Caco-2 (cell line): ENCODE results near the gene TRIM2. TPM values are rescaled to one million over a fixed set of nuclear protein-coding genes. Genes with fewer than 3 reads are reported as not detected.

ENCODE experiments used
- BruUV-seq: library from RNA; stranded (reverse); fragments of 400-500 nt; replicated peaks from 2 replicates; lab custom pipeline; 2021; lab: Mats Ljungman, UMichigan
- CTCF ChIA-PET: fragments of 300-600 bp; sonication (Branson Sonifier 250); formaldehyde crosslinking; loops from one replicate; lab custom pipeline; 2022; ENCODE audit warnings: antibody characterized with exemption; lab: Charles Lee
- POLR2A ChIA-PET: fragments of 300-600 bp; sonication (Branson Sonifier 250); formaldehyde crosslinking; loops from one replicate; lab custom pipeline; 2022; ENCODE audit warnings: antibody characterized with exemption; lab: Charles Lee
- DNase-seq, 2 experiments: peaks; one replicate each; pipeline versions ENCODE4 v3.0.0 to v3.0.0-alpha.2; 2020 to 2022
- H3K27me3 ChIP-seq: replicated peaks from 2 replicates; pipeline ENCODE4 v1.6.0; 2011; ENCODE audit warnings: low read length; ENCODE audit not compliant: control insufficient read depth, insufficient read depth
- H3K36me3 ChIP-seq: 2 replicates; pipeline ENCODE4 v1.5.1; 2011; ENCODE audit warnings: low read length; ENCODE audit not compliant: control insufficient read depth, insufficient read depth
- H3K4me1 ChIP-seq: fragments of 250-450 bp; sonication (Bioruptor Pico); 2 replicates; pipeline ENCODE4 v1.5.1; 2020; ENCODE audit warnings: mild to moderate bottlenecking
- H3K4me3 ChIP-seq: 2 replicates; pipeline ENCODE4 v1.5.1; 2011; ENCODE audit warnings: low read depth, mild to moderate bottlenecking, control low read depth, low read length
- H3K9me3 ChIP-seq: fragments of 250-450 bp; sonication (Bioruptor Pico); 2 replicates; pipeline ENCODE4 v1.5.1; 2020; ENCODE audit warnings: mild to moderate bottlenecking, moderate library complexity
- H3K27ac Mint-ChIP-seq: one replicate; pipeline ENCODE4 v1.8.0; 2022; ENCODE audit warnings: mixed read lengths; ENCODE audit not compliant: unreplicated experiment
- H3K27me3 Mint-ChIP-seq: one replicate; pipeline ENCODE4 v1.8.0; 2022; ENCODE audit warnings: mixed read lengths; ENCODE audit not compliant: insufficient read depth, unreplicated experiment
- H3K36me3 Mint-ChIP-seq: one replicate; pipeline ENCODE4 v1.8.0; 2022; ENCODE audit warnings: mild to moderate bottlenecking, mixed read lengths; ENCODE audit not compliant: insufficient read depth, unreplicated experiment
- H3K4me1 Mint-ChIP-seq: one replicate; pipeline ENCODE4 v1.8.0; 2022; ENCODE audit warnings: low read depth, mixed read lengths; ENCODE audit not compliant: unreplicated experiment
- H3K4me3 Mint-ChIP-seq: one replicate; pipeline ENCODE4 v1.8.0; 2022; ENCODE audit warnings: mild to moderate bottlenecking, moderate library complexity, mixed read lengths; ENCODE audit not compliant: unreplicated experiment
- H3K9me3 Mint-ChIP-seq: one replicate; pipeline ENCODE4 v1.8.0; 2022; ENCODE audit warnings: mixed read lengths; ENCODE audit not compliant: unreplicated experiment
- intact Hi-C: fragments of 100-400 bp; cut with micrococcal nuclease; formaldehyde crosslinking; loops from one replicate; pipeline ENCODE4 v1.10.0; 2022; ENCODE audit not compliant: unreplicated experiment
- total RNA-seq: library from RNA; stranded (reverse); gene quantifications from 2 replicates; pipeline ENCODE4 v1.2.3, GENCODE V29; 2022
- TF ChIP-seq, protein P1 (sequence below), 2 experiments: fragments of 200-600 bp in 1 of 2; IDR thresholded peaks; 1 replicate in 1 of 2; 2 replicates in 1 of 2; pipeline versions ENCODE4 v1.5.1 to v1.8.0; 2011 to 2022; ENCODE audit warnings: antibody characterized with exemption in 1 of 2, control low read depth in 1 of 2, inconsistent platforms in 1 of 2, low read depth in 1 of 2, low read length in 1 of 2, mild to moderate bottlenecking in 1 of 2, moderate library complexity in 1 of 2; ENCODE audit not compliant: insufficient read depth in 1 of 2, severe bottlenecking in 1 of 2, unreplicated experiment in 1 of 2

The TRIM2 gene
- total RNA-seq, 1 experiment from 2014 or later, result 62.3 TPM

DNA sequence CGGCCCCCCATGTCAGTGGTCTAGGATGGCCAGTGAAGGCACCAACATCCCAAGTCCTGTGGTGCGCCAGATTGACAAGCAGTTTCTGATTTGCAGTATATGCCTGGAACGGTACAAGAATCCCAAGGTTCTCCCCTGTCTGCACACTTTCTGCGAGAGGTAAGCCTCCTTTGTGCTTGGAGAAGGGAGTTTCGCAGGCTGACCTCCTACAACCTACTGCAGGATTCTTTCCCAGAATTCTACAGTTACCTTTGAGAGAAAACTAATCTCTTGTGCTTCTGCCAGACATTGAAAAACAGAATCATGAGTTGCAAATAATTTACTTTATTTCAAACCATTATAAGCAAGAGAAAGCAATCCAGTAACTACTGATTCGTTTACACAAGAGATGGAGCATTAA is 66.1 kb downstream of the TRIM2 start:
- intact Hi-C loops, result loop anchor here (5.0 kb wide), 1 partner anchor 128 kb away; no protein-coding TSS in a partner anchor
- peaks cover 19% of the 10 kb centered on the region for H3K4me1 ChIP-seq
- H3K4me3 ChIP-seq, result no peak overlapping the region
- ChIA-PET CTCF (no interaction called here), POLR2A (no interaction called here)
- TF ChIP-seq, protein P1, sequence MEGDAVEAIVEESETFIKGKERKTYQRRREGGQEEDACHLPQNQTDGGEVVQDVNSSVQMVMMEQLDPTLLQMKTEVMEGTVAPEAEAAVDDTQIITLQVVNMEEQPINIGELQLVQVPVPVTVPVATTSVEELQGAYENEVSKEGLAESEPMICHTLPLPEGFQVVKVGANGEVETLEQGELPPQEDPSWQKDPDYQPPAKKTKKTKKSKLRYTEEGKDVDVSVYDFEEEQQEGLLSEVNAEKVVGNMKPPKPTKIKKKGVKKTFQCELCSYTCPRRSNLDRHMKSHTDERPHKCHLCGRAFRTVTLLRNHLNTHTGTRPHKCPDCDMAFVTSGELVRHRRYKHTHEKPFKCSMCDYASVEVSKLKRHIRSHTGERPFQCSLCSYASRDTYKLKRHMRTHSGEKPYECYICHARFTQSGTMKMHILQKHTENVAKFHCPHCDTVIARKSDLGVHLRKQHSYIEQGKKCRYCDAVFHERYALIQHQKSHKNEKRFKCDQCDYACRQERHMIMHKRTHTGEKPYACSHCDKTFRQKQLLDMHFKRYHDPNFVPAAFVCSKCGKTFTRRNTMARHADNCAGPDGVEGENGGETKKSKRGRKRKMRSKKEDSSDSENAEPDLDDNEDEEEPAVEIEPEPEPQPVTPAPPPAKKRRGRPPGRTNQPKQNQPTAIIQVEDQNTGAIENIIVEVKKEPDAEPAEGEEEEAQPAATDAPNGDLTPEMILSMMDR (IDR thresholded peaks at IDR 0.05; ENCODE audit: insufficient read depth in 1 of 2, low read depth in 1 of 2, low read length in 1 of 2, severe bottlenecking in 1 of 2, unreplicated experiment in 1 of 2), result no peak
- peaks cover 22% of the 10 kb centered on the region for H3K9me3 Mint-ChIP-seq
- no TSS peak for BruUV-seq
- H3K27me3 ChIP-seq, result no peaks in the 10 kb centered on the region
- no peak overlapping the region for H3K4me3 Mint-ChIP-seq
- no peaks in the 10 kb centered on the region for H3K27me3 Mint-ChIP-seq
- H3K4me1 Mint-ChIP-seq, result peaks cover 28% of the 10 kb centered on the region
- H3K27ac Mint-ChIP-seq, result no peak overlapping the region
- no peaks in the 10 kb centered on the region; the same call in 1 of the 2 replicates for H3K9me3 ChIP-seq
- H3K36me3 ChIP-seq, result peaks cover 3% of the 10 kb centered on the region
- peaks cover 27% of the 10 kb centered on the region for H3K36me3 Mint-ChIP-seq
- DNase-seq, result no peak

DNA sequence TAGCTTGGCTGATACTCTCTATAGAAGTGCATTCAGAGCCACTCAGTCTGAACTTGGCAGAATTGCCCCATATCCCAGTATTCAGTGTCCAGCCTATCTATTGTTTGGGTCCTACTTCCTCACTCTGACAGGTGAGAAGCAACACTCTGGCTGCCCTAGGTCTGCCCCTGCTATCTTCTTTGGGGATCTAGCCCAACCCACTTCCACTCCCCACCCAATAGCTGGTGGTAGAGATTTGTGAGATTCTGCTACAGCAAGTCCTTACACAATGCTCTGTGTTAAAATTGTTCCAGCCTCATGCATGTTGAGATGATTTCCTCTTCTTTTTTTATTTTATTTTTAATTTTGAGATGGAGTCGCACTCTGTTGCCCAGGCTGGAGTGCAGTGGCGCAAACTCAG is 67.6 kb downstream of the TRIM2 start:
- Mint-ChIP-seq H3K4me1 (peaks cover 29% of the 10 kb centered on the region), H3K27me3 (no peaks in the 10 kb centered on the region)

DNA sequence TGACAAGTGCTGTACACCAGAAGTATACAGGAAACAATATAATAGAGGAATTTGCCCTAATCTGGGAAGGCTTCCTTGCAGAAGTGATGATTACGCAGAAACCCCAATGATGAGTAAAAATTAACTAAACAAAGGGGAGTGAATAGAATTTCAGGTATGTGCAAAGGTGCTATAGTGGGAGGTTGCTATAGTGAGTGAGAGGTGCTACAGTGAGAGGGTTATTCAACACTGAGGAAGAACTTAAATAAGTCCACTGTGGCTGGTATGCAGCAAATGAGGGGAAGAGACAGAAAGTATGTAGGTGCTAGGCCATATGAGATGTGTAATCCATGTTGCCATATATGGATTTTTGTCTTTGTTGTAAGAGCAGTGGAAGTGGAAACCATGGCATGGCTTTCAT is 69.5 kb downstream of the TRIM2 start:
- H3K9me3 ChIP-seq, result no peaks in the 10 kb centered on the region; the same call in 1 of the 2 replicates
- peaks cover 1% of the 10 kb centered on the region; the same call in 1 of the 2 replicates for H3K36me3 ChIP-seq
- Mint-ChIP-seq H3K27me3 (no peaks in the 10 kb centered on the region), H3K4me1 (peaks cover 29% of the 10 kb centered on the region), H3K4me3 (peak overlapping the region; percentile 10), H3K9me3 (peaks cover 9% of the 10 kb centered on the region), H3K36me3 (peaks cover 26% of the 10 kb centered on the region), H3K27ac (peak overlapping the region; percentile 79)
- TF ChIP-seq, protein P1 (IDR thresholded peaks at IDR 0.05; ENCODE audit: insufficient read depth in 1 of 2, low read depth in 1 of 2, low read length in 1 of 2, severe bottlenecking in 1 of 2, unreplicated experiment in 1 of 2), result no peak
- peak in 1 of 2 experiments; percentile 10 for DNase-seq
- no peaks in the 10 kb centered on the region for H3K27me3 ChIP-seq
- POLR2A ChIA-PET, result no interaction called here
- intact Hi-C loops, result loop anchor here (5.0 kb wide), 1 partner anchor 131 kb away; no protein-coding TSS in a partner anchor
- peaks cover 21% of the 10 kb centered on the region for H3K4me1 ChIP-seq
- BruUV-seq, result no TSS peak
- CTCF ChIA-PET, result no interaction called here
- H3K4me3 ChIP-seq, result no peak overlapping the region

More for the DNA sequence above, 67.6 kb downstream of the TRIM2 start:
- DNase-seq, result no peak
- peaks cover 22% of the 10 kb centered on the region for H3K9me3 Mint-ChIP-seq
- ChIA-PET POLR2A (no interaction called here), CTCF (no interaction called here)
- H3K4me1 ChIP-seq, result peaks cover 21% of the 10 kb centered on the region
- H3K27ac Mint-ChIP-seq, result no peak overlapping the region
- H3K36me3 ChIP-seq, result peaks cover 3% of the 10 kb centered on the region
- no peak overlapping the region for H3K4me3 ChIP-seq
- H3K4me3 Mint-ChIP-seq, result no peak overlapping the region
- no peaks in the 10 kb centered on the region; the same call in 1 of the 2 replicates for H3K9me3 ChIP-seq
- BruUV-seq, result no TSS peak
- H3K27me3 ChIP-seq, result no peaks in the 10 kb centered on the region
- H3K36me3 Mint-ChIP-seq, result peaks cover 27% of the 10 kb centered on the region
- intact Hi-C loops, result loop anchor here (5.0 kb wide), 1 partner anchor 130 kb away; no protein-coding TSS in a partner anchor
- TF ChIP-seq, protein P1 (IDR thresholded peaks at IDR 0.05; ENCODE audit: insufficient read depth in 1 of 2, low read depth in 1 of 2, low read length in 1 of 2, severe bottlenecking in 1 of 2, unreplicated experiment in 1 of 2), result no peak
